ENCODE results near the gene CBR3. TPM values are rescaled to one million over a fixed set of nuclear protein-coding genes. Genes with fewer than 3 reads are reported as not detected.

Gene CBR3
- total RNA-seq (1 to 10 TPM; 2.6 to 3.0 TPM), total RNA-seq (1.5 to 27.7 (median 8.9) reads per million in 172 experiments)
- polyA plus RNA-seq (2013, experiment 1 of 2) = 11.1 TPM
- 10.1 TPM for polyA plus RNA-seq (2013, experiment 2 of 2)

GRCh38 chr21:36134803-36135390 lies at the start of gene CBR3:
Gene CBR3 (plus strand): TSS chr21:36135079. CDS start chr21:36135193, 114 bp downstream.
- H3K4me3 Mint-ChIP-seq = peak within 1 kb of the TSS; percentile 95
- no peaks in the 10 kb centered on the region for H3K9me3 Mint-ChIP-seq
- intact Hi-C loops (cut with DNase I, micrococcal nuclease) = no loop called here
- Histone ChIP-seq H3K4me3 (ENCODE audit: low read length) (peak within 1 kb of the TSS; percentile 85), H3K9me3 (ENCODE audit: control insufficient read depth in 1 of 2, insufficient read depth in 1 of 2, low read length in 2 of 2) (no peaks in the 10 kb centered on the region), H3K27me3 (ENCODE audit: control insufficient read depth in 1 of 2, insufficient read depth in 2 of 2, low read length in 2 of 2) (no peaks in the 10 kb centered on the region), H3K36me3 (ENCODE audit: insufficient read depth, low read length) (peaks cover 3% of the 10 kb centered on the region), H3K27ac (ENCODE audit: low read depth in 1 of 2, low read length in 2 of 2) (peak within 1 kb of the TSS; percentile 29 to 41), H3K4me1 (ENCODE audit: insufficient read depth, low read length) (peaks cover 37% of the 10 kb centered on the region)
- peak within 1 kb of the TSS; percentile 69 for H3K27ac Mint-ChIP-seq
- no peaks in the 10 kb centered on the region for H3K36me3 Mint-ChIP-seq (ENCODE audit: low read depth)
- TF ChIP-seq CTCF (IDR thresholded peaks at IDR 0.05) = no peak
- POLR2A ChIA-PET = interaction anchor here (0.6 to 2.3 kb wide), 12 partner anchors 9 to 185 kb away, joined by 3 to 9 read pairs (median 4); partner anchors contain the start of genes CBR1 and MORC3
- H3K27me3 Mint-ChIP-seq = no peaks in the 10 kb centered on the region
- ATAC-seq (ENCODE audit: poor library complexity) (peak; percentile 54), DNase-seq (peak; percentile 11 to 71 (median 43))
- CTCF ChIA-PET = interaction anchor here (2.4 kb wide), 1 partner anchor 10 kb away, joined by 8 read pairs; no protein-coding TSS in a partner anchor
- H3K4me1 Mint-ChIP-seq (ENCODE audit: low read depth) = peaks cover 26% of the 10 kb centered on the region

GRCh38 chr21:36087362-36088138 lies 47.3 kb upstream of the CBR3 start:
- no peaks in the 10 kb centered on the region for H3K9me3 Mint-ChIP-seq
- no peaks in the 10 kb centered on the region for H3K36me3 Mint-ChIP-seq (ENCODE audit: low read depth)
- intact Hi-C loops (cut with DNase I, micrococcal nuclease) = no loop called here
- H3K27me3 ChIP-seq (ENCODE audit: control insufficient read depth in 1 of 2, insufficient read depth in 2 of 2, low read length in 2 of 2) = peaks cover 0 to under 1% of the 10 kb centered on the region in 2 experiments
- CTCF ChIA-PET = no interaction called here
- H3K4me3 ChIP-seq (ENCODE audit: low read length) = no peak overlapping the region
- ATAC-seq (ENCODE audit: poor library complexity) = no peak
- H3K27ac ChIP-seq (ENCODE audit: low read depth in 1 of 2, low read length in 2 of 2) = no peak overlapping the region
- TF ChIP-seq CTCF (IDR thresholded peaks at IDR 0.05) = no peak
- peaks cover 10% of the 10 kb centered on the region for H3K4me1 Mint-ChIP-seq (ENCODE audit: low read depth)
- H3K9me3 ChIP-seq (ENCODE audit: control insufficient read depth in 1 of 2, insufficient read depth in 1 of 2, low read length in 2 of 2) = no peaks in the 10 kb centered on the region
- DNase-seq = no peak
- no peak overlapping the region for H3K27ac Mint-ChIP-seq
- no peaks in the 10 kb centered on the region for H3K4me1 ChIP-seq (ENCODE audit: insufficient read depth, low read length)
- H3K36me3 ChIP-seq (ENCODE audit: insufficient read depth, low read length) = no peaks in the 10 kb centered on the region
- POLR2A ChIA-PET = no interaction called here
- H3K4me3 Mint-ChIP-seq = no peak overlapping the region
- no peaks in the 10 kb centered on the region for H3K27me3 Mint-ChIP-seq

- ATAC-seq (ENCODE audit: poor library complexity) = no peak
- no peak overlapping the region for H3K27ac Mint-ChIP-seq
Observed at GRCh38 chr21:36089946-36090345, 44.9 kb upstream of the CBR3 start.

More at GRCh38 chr21:36089946-36090345, 44.9 kb upstream of the CBR3 start:
- intact Hi-C loops (cut with DNase I, micrococcal nuclease) = no loop called here
- Mint-ChIP-seq H3K36me3 (ENCODE audit: low read depth) (peaks cover 6% of the 10 kb centered on the region), H3K27me3 (peaks cover 7% of the 10 kb centered on the region), H3K4me1 (ENCODE audit: low read depth) (peaks cover 10% of the 10 kb centered on the region), H3K4me3 (no peak overlapping the region), H3K9me3 (peaks cover 5% of the 10 kb centered on the region)
- Histone ChIP-seq H3K27me3 (ENCODE audit: control insufficient read depth in 1 of 2, insufficient read depth in 2 of 2, low read length in 2 of 2) (peaks cover 0 to 6% of the 10 kb centered on the region in 2 experiments), H3K27ac (ENCODE audit: low read depth in 1 of 2, low read length in 2 of 2) (no peak overlapping the region), H3K4me1 (ENCODE audit: insufficient read depth, low read length) (no peaks in the 10 kb centered on the region), H3K36me3 (ENCODE audit: insufficient read depth, low read length) (no peaks in the 10 kb centered on the region), H3K4me3 (ENCODE audit: low read length) (no peak overlapping the region), H3K9me3 (ENCODE audit: control insufficient read depth in 1 of 2, insufficient read depth in 1 of 2, low read length in 2 of 2) (peaks cover 11 to 14% of the 10 kb centered on the region in 2 experiments)
- ChIA-PET POLR2A (no interaction called here), CTCF (no interaction called here)
- DNase-seq = no peak
- no peak for TF ChIP-seq CTCF (IDR thresholded peaks at IDR 0.05)

Data from CD4-positive, alpha-beta T cell (primary cell).